ENCODE results near the gene IER5. TPM values are rescaled to one million over a fixed set of nuclear protein-coding genes. Genes with fewer than 3 reads are reported as not detected.

IER5 gene
- total and polyA plus RNA-seq, 2 of the 13 experiments (the other 11 are each of a cell fraction or from before 2014, with no cell fraction given), result 2.5 to 3.5 TPM

DNA sequence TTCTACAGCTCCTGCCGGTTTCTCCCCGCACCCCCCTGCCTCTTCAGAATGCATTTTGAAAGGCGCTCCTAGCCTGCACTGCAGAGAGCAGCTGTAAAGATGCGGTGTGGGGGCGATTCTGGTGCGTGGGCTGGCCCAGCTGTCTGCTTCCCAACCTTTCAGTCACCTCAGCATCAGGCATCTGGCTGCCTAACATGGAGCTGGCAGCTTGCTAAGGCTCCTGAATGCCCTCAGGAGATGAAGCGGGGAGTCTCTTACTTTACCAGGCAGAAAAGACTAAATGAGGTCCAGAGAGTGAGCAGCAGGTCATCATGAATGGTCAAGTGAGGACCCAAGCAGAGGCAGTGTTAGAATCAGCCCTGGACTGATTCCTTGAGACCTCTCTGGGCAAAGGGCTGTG is 8.7 kb downstream of the IER5 start:
- Histone ChIP-seq H3K79me2 (ENCODE audit: insufficient read depth, low read length) (no peaks in the 10 kb centered on the region), H3K9ac (ENCODE audit: insufficient read depth, low read depth, low read length) (no peak overlapping the region), H3K27ac (ENCODE audit: extremely low read length, insufficient read depth, low read length) (no peak overlapping the region), H3K4me1 (ENCODE audit: insufficient read depth, low read length) (peaks cover 77% of the 10 kb centered on the region), H3K4me2 (ENCODE audit: low read depth, low read length) (no peak overlapping the region), H3K4me3 (replicated peaks in 1 of 3; ENCODE audit: insufficient read depth in 1 of 3, low read depth in 2 of 3, low read length in 3 of 3) (no peak overlapping the region), H4K20me1 (ENCODE audit: insufficient read depth, low read length) (no peaks in the 10 kb centered on the region), H3K27me3 (ENCODE audit: control insufficient read depth in 1 of 2, insufficient read depth in 2 of 2, low read length in 2 of 2) (peaks cover 0 to 3% of the 10 kb centered on the region in 2 experiments; a peak in 2 of 5 replicates), H2AFZ (ENCODE audit: low read length) (no peak overlapping the region), H3K9me3 (ENCODE audit: low read length) (no peaks in the 10 kb centered on the region), H3K36me3 (replicated peaks in 1 of 2; ENCODE audit: control insufficient read depth in 1 of 2, insufficient read depth in 2 of 2, low read length in 2 of 2) (no peaks in the 10 kb centered on the region)
- BruUV-seq (replicated peaks), result no TSS peak
- TF ChIP-seq, protein P1, sequence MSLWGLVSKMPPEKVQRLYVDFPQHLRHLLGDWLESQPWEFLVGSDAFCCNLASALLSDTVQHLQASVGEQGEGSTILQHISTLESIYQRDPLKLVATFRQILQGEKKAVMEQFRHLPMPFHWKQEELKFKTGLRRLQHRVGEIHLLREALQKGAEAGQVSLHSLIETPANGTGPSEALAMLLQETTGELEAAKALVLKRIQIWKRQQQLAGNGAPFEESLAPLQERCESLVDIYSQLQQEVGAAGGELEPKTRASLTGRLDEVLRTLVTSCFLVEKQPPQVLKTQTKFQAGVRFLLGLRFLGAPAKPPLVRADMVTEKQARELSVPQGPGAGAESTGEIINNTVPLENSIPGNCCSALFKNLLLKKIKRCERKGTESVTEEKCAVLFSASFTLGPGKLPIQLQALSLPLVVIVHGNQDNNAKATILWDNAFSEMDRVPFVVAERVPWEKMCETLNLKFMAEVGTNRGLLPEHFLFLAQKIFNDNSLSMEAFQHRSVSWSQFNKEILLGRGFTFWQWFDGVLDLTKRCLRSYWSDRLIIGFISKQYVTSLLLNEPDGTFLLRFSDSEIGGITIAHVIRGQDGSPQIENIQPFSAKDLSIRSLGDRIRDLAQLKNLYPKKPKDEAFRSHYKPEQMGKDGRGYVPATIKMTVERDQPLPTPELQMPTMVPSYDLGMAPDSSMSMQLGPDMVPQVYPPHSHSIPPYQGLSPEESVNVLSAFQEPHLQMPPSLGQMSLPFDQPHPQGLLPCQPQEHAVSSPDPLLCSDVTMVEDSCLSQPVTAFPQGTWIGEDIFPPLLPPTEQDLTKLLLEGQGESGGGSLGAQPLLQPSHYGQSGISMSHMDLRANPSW (CRISPR knock-in tag; IDR thresholded peaks at IDR 0.05; ENCODE audit: borderline replicate concordance), result no peak
- no peak for TF ChIP-seq FOSL1 (CRISPR knock-in tag; IDR thresholded peaks at IDR 0.05; ENCODE audit: borderline replicate concordance)
- TF ChIP-seq ZBTB1 (CRISPR knock-in tag; IDR thresholded peaks at IDR 0.05; ENCODE audit: borderline replicate concordance), result no peak
- TF ChIP-seq, protein P2, sequence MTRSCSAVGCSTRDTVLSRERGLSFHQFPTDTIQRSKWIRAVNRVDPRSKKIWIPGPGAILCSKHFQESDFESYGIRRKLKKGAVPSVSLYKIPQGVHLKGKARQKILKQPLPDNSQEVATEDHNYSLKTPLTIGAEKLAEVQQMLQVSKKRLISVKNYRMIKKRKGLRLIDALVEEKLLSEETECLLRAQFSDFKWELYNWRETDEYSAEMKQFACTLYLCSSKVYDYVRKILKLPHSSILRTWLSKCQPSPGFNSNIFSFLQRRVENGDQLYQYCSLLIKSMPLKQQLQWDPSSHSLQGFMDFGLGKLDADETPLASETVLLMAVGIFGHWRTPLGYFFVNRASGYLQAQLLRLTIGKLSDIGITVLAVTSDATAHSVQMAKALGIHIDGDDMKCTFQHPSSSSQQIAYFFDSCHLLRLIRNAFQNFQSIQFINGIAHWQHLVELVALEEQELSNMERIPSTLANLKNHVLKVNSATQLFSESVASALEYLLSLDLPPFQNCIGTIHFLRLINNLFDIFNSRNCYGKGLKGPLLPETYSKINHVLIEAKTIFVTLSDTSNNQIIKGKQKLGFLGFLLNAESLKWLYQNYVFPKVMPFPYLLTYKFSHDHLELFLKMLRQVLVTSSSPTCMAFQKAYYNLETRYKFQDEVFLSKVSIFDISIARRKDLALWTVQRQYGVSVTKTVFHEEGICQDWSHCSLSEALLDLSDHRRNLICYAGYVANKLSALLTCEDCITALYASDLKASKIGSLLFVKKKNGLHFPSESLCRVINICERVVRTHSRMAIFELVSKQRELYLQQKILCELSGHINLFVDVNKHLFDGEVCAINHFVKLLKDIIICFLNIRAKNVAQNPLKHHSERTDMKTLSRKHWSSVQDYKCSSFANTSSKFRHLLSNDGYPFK (CRISPR knock-in tag; IDR thresholded peaks at IDR 0.05; ENCODE audit: borderline replicate concordance), result no peak
- TF ChIP-seq MAZ (IDR thresholded peaks at IDR 0.05; ENCODE audit: borderline replicate concordance, low read depth, low read length), result no peak
- no peak for TF ChIP-seq MAZ (CRISPR knock-in tag; IDR thresholded peaks at IDR 0.05; ENCODE audit: low read depth)
- TF ChIP-seq ZFX (CRISPR knock-in tag; IDR thresholded peaks at IDR 0.05; ENCODE audit: low read depth), result no peak
- no peak for TF ChIP-seq ERF (CRISPR knock-in tag; IDR thresholded peaks at IDR 0.05)
- TF ChIP-seq, protein P3, sequence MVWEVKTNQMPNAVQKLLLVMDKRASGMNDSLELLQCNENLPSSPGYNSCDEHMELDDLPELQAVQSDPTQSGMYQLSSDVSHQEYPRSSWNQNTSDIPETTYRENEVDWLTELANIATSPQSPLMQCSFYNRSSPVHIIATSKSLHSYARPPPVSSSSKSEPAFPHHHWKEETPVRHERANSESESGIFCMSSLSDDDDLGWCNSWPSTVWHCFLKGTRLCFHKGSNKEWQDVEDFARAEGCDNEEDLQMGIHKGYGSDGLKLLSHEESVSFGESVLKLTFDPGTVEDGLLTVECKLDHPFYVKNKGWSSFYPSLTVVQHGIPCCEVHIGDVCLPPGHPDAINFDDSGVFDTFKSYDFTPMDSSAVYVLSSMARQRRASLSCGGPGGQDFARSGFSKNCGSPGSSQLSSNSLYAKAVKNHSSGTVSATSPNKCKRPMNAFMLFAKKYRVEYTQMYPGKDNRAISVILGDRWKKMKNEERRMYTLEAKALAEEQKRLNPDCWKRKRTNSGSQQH (CRISPR knock-in tag; IDR thresholded peaks at IDR 0.05; ENCODE audit: low read depth), result no peak
- no peak for TF ChIP-seq BRD4 (CRISPR knock-in tag; IDR thresholded peaks at IDR 0.05)
- intact Hi-C loops (cut with micrococcal nuclease; ENCODE audit: unreplicated experiment) (no loop called here), in situ Hi-C loops (cut with HindIII; ENCODE audit: extremely low pct_ligation_motif_present, low pct_unique_long_range_greater_than_20kb) (no loop called here)
- ATAC-seq (no peak), FAIRE-seq (no peak), DNase-seq (ENCODE audit: low spot score) (no peak)
- ChIA-PET POLR2A (interaction anchor here (2.6 kb wide), 1 partner anchor 7 kb away, joined by 13 read pairs; the partner anchor contains the start of gene IER5), CTCF (ENCODE audit: low intra/inter-chr PET ratio, low total read pairs) (no interaction called here)
- 79% methylated on average over 7 of the region's 7 CpGs for WGBS (ENCODE audit: low lambda C conversion rate)
